ENCODE measurements around the gene PACS2.

PACS2 gene

DNA sequence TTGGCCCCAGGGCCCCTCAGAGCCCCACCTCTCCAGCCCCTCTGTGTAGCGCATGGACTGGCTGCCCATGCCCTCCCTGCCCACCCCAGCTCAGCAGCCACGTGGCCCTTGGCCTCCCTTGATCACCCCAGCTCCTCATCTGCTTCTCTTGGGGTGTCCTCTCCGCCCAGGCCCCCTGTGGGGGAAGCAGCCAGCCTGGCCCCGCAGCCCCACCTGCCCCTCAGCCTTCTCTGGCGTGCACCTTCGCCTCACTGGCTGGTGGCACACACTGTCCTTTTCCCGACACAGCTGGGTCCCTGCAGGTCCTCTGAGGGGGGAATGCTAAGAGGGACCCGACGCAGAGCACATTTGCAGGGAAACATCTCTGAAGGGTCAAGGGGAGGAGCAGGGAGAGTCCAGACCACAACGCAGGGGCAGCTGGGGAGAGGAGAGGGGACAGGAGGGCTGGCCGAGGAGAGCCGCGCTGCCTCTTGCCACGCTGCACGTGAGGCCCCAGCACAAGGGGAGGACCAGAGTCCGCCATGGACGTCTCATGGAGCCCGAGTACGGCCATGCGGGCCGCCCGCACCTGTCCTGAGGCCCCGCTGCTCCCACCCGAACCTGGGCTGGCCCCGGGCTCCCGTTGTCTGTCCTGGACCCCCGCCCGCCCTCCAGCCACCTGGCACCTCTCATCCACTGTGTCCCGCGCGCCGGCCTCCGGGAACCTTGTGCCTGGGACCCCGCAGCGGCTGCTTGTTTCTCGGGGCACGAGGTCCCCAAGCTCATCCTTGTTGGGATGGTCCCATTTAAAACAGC lies 36.1 kb downstream of the PACS2 start:
- no peaks in the 10 kb centered on the region for H3K27me3 ChIP-seq (ENCODE audit: control insufficient read depth in 1 of 2, insufficient read depth in 1 of 2, low read length in 2 of 2)
- DNase-seq, result no peak
- no peak overlapping the region for H3K23ac ChIP-seq (ENCODE audit: low read length in 2 of 2)
- peaks cover 15 to 47% of the 10 kb centered on the region in 2 experiments for H3K36me3 ChIP-seq (ENCODE audit: control insufficient read depth in 1 of 2, insufficient read depth in 2 of 2, low read depth in 1 of 2, low read length in 2 of 2)
- peaks cover 32% of the 10 kb centered on the region for H3K79me1 ChIP-seq (replicated peaks; ENCODE audit: low read length, poor library complexity, severe bottlenecking)
- H2AFZ ChIP-seq (ENCODE audit: low read depth, low read length), result no peak overlapping the region
- H3K4me1 ChIP-seq (ENCODE audit: control insufficient read depth, insufficient read depth, low read depth, low read length), result peaks cover 13% of the 10 kb centered on the region
- no peak overlapping the region for H2BK15ac ChIP-seq (ENCODE audit: low read depth, poor library complexity, severe bottlenecking)
- no peak overlapping the region for H3K18ac ChIP-seq (ENCODE audit: low read depth in 1 of 2, low read length in 2 of 2)
- no peak overlapping the region for H3K4me3 ChIP-seq (ENCODE audit: insufficient read depth in 1 of 2, low read depth in 1 of 2, low read length in 2 of 2)
- no peak overlapping the region for H4K91ac ChIP-seq (ENCODE audit: low read length)
- H3K4me2 ChIP-seq (ENCODE audit: low read length, poor library complexity, severe bottlenecking), result no peak overlapping the region
- H4K8ac ChIP-seq (ENCODE audit: low read length), result no peak overlapping the region
- no peak overlapping the region for H3K4ac ChIP-seq (ENCODE audit: low read depth in 1 of 2, low read length in 2 of 2)
- peaks cover under 1% of the 10 kb centered on the region for H3K9me3 ChIP-seq (ENCODE audit: control insufficient read depth, low read length)
- no peak overlapping the region for H2BK120ac ChIP-seq (ENCODE audit: low read depth, low read length)
- no peak overlapping the region for H3K9ac ChIP-seq (ENCODE audit: low read length)
- H2BK12ac ChIP-seq (ENCODE audit: low read length in 2 of 2), result no peak overlapping the region
- H2AK5ac ChIP-seq (ENCODE audit: low read length, severe bottlenecking), result no peak overlapping the region
- no peak overlapping the region for H3K14ac ChIP-seq (ENCODE audit: low read length in 2 of 2)
- no peak overlapping the region for H2BK5ac ChIP-seq (ENCODE audit: low read depth, low read length, poor library complexity, severe bottlenecking)
- WGBS, result 95% methylated on average over 37 of the region's 37 CpGs
- H3K27ac ChIP-seq (ENCODE audit: low read length, poor library complexity, severe bottlenecking), result no peak overlapping the region

DNA sequence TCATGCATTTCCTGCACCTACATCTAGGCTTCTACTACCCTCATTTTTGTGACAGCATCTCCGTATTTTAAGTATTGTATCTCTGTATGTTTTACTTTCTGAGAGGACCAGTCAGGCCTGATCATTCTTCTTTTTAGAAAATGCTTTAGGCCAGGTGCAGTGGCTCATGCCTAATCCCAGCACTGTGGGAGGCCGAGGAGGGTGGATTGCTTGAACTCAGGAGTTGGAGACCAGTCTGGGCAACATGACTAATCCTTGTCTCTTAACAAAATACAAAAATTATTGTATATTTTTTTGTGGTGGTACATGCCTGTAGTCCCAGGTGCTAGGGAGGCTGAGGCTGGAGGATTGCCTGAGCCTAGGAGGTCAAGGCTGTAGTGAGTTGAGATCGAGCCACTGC lies 36.9 kb downstream of the PACS2 start:
- H3K79me1 ChIP-seq (replicated peaks; ENCODE audit: low read length, poor library complexity, severe bottlenecking), result peaks cover 32% of the 10 kb centered on the region
- H3K27me3 ChIP-seq (ENCODE audit: control insufficient read depth in 1 of 2, insufficient read depth in 1 of 2, low read length in 2 of 2), result no peaks in the 10 kb centered on the region
- no peak overlapping the region for H3K23ac ChIP-seq (ENCODE audit: low read length in 2 of 2)
- H3K14ac ChIP-seq (ENCODE audit: low read length in 2 of 2), result no peak overlapping the region
- H3K27ac ChIP-seq (ENCODE audit: low read length, poor library complexity, severe bottlenecking), result no peak overlapping the region
- H2BK5ac ChIP-seq (ENCODE audit: low read depth, low read length, poor library complexity, severe bottlenecking), result no peak overlapping the region
- no peak overlapping the region for H2AK5ac ChIP-seq (ENCODE audit: low read length, severe bottlenecking)
- H2BK120ac ChIP-seq (ENCODE audit: low read depth, low read length), result no peak overlapping the region
- no peak overlapping the region for H3K18ac ChIP-seq (ENCODE audit: low read depth in 1 of 2, low read length in 2 of 2)
- peaks cover 15 to 54% of the 10 kb centered on the region in 2 experiments for H3K36me3 ChIP-seq (ENCODE audit: control insufficient read depth in 1 of 2, insufficient read depth in 2 of 2, low read depth in 1 of 2, low read length in 2 of 2)
- no peak overlapping the region for H2AFZ ChIP-seq (ENCODE audit: low read depth, low read length)
- H4K91ac ChIP-seq (ENCODE audit: low read length), result no peak overlapping the region
- H2BK12ac ChIP-seq (ENCODE audit: low read length in 2 of 2), result no peak overlapping the region
- no peaks in the 10 kb centered on the region for H3K9me3 ChIP-seq (ENCODE audit: control insufficient read depth, low read length)
- no peak overlapping the region for H3K4me3 ChIP-seq (ENCODE audit: insufficient read depth in 1 of 2, low read depth in 1 of 2, low read length in 2 of 2)
- no peak overlapping the region for H3K4ac ChIP-seq (ENCODE audit: low read depth in 1 of 2, low read length in 2 of 2)
- DNase-seq, result no peak
- H3K9ac ChIP-seq (ENCODE audit: low read length), result no peak overlapping the region
- no peak overlapping the region for H3K4me2 ChIP-seq (ENCODE audit: low read length, poor library complexity, severe bottlenecking)
- H2BK15ac ChIP-seq (ENCODE audit: low read depth, poor library complexity, severe bottlenecking), result no peak overlapping the region
- peaks cover 13% of the 10 kb centered on the region for H3K4me1 ChIP-seq (ENCODE audit: control insufficient read depth, insufficient read depth, low read depth, low read length)
- no peak overlapping the region for H4K8ac ChIP-seq (ENCODE audit: low read length)
- WGBS, result 100% methylated on average over 1 of the region's 3 CpGs

DNA sequence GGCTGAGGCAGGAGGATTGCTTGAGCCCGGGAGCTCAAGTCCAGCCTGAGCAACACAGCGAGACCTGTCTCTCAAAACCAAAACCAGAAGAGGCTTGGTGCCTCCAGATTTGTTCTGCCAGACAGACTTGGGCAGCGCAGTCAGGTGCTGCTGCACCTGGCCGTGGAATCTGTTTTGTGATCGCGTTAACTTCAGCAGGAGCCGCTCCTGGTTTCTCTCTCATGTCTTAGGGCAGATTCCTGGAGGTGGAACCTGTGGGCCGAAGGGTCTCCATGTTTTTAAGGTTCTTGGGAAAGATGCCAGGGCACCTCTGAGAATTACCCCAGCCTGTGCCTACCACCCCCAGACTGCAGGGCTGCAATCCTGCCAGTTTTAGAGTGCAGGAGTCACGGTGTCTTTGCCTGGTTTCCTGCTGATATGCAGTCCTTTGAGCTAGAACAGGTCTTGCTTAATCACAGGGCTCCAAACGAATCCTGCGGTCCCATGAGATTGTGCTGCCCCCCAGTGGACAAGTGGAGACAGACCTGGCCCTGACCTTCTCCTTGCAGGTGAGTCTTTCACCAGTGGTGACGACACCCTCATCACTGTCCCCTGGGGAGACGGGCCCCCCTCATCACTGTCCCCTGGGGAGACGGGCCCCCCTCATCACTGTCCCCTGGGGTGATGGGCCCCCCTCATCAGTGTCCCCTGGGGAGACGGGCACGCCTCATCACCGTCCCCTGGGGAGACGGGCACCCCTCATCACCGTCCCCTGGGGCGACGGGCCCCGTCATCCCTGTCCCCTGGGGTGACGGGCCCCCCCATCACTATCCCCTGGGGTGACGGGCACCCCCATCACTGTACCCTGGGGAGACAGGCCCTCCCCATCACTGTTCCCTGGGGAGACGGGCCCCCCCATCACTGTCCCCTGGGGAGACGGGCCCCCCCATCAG lies 37.6 kb downstream of the PACS2 start:
- no peak overlapping the region for H4K91ac ChIP-seq (ENCODE audit: low read length)
- no peaks in the 10 kb centered on the region for H3K27me3 ChIP-seq (ENCODE audit: control insufficient read depth in 1 of 2, insufficient read depth in 1 of 2, low read length in 2 of 2)
- no peak overlapping the region for H3K23ac ChIP-seq (ENCODE audit: low read length in 2 of 2)
- H3K4me1 ChIP-seq (ENCODE audit: control insufficient read depth, insufficient read depth, low read depth, low read length), result peaks cover 12% of the 10 kb centered on the region
- no peak overlapping the region for H4K8ac ChIP-seq (ENCODE audit: low read length)
- H3K9me3 ChIP-seq (ENCODE audit: control insufficient read depth, low read length), result no peaks in the 10 kb centered on the region
- no peak overlapping the region for H3K4me2 ChIP-seq (ENCODE audit: low read length, poor library complexity, severe bottlenecking)
- no peak overlapping the region for H3K27ac ChIP-seq (ENCODE audit: low read length, poor library complexity, severe bottlenecking)
- no peak overlapping the region for H2BK12ac ChIP-seq (ENCODE audit: low read length in 2 of 2)
- 65% methylated on average over 24 of the region's 26 CpGs for WGBS
- DNase-seq, result peak; percentile 82
- H3K79me1 ChIP-seq (replicated peaks; ENCODE audit: low read length, poor library complexity, severe bottlenecking), result peaks cover 28% of the 10 kb centered on the region
- no peak overlapping the region for H3K18ac ChIP-seq (ENCODE audit: low read depth in 1 of 2, low read length in 2 of 2)
- no peak overlapping the region for H2BK5ac ChIP-seq (ENCODE audit: low read depth, low read length, poor library complexity, severe bottlenecking)
- H3K36me3 ChIP-seq (ENCODE audit: control insufficient read depth in 1 of 2, insufficient read depth in 2 of 2, low read depth in 1 of 2, low read length in 2 of 2), result peaks cover 15 to 60% of the 10 kb centered on the region in 2 experiments
- no peak overlapping the region for H3K4ac ChIP-seq (ENCODE audit: low read depth in 1 of 2, low read length in 2 of 2)
- H3K9ac ChIP-seq (ENCODE audit: low read length), result no peak overlapping the region
- no peak overlapping the region for H3K14ac ChIP-seq (ENCODE audit: low read length in 2 of 2)
- no peak overlapping the region for H2BK120ac ChIP-seq (ENCODE audit: low read depth, low read length)
- no peak overlapping the region for H2BK15ac ChIP-seq (ENCODE audit: low read depth, poor library complexity, severe bottlenecking)
- no peak overlapping the region for H3K4me3 ChIP-seq (ENCODE audit: insufficient read depth in 1 of 2, low read depth in 1 of 2, low read length in 2 of 2)
- no peak overlapping the region for H2AK5ac ChIP-seq (ENCODE audit: low read length, severe bottlenecking)
- no peak overlapping the region for H2AFZ ChIP-seq (ENCODE audit: low read depth, low read length)

DNA sequence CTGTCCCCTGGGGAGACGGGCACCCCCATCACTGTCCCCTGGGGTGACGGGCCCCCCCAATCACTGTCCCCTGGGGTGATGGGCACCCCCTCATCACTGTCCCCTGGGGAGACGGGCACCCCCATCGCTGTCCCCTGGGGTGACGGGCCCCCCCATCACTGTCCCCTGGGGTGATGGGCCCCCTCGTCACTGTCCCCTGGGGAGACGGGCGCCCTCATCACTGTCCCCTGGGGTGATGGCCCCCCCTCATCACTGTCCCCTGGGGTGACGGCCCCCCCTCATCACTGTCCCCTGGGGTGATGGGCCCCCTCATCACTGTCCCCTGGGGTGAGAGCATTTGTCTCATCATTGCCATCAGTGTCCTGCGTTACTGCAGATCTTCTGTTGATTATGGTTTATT lies 38.6 kb downstream of the PACS2 start:
- 94% methylated on average over 5 of the region's 10 CpGs for WGBS
- H2BK5ac ChIP-seq (ENCODE audit: low read depth, low read length, poor library complexity, severe bottlenecking), result no peak overlapping the region

More for the DNA sequence above, 38.6 kb downstream of the PACS2 start:
- Histone ChIP-seq H2AK5ac (ENCODE audit: low read length, severe bottlenecking) (no peak overlapping the region), H2AFZ (ENCODE audit: low read depth, low read length) (no peak overlapping the region), H4K8ac (ENCODE audit: low read length) (no peak overlapping the region), H2BK12ac (ENCODE audit: low read length in 2 of 2) (no peak overlapping the region), H3K4me2 (ENCODE audit: low read length, poor library complexity, severe bottlenecking) (no peak overlapping the region), H3K9ac (ENCODE audit: low read length) (no peak overlapping the region), H3K4me3 (ENCODE audit: insufficient read depth in 1 of 2, low read depth in 1 of 2, low read length in 2 of 2) (no peak overlapping the region), H3K36me3 (ENCODE audit: control insufficient read depth in 1 of 2, insufficient read depth in 2 of 2, low read depth in 1 of 2, low read length in 2 of 2) (peaks cover 15 to 70% of the 10 kb centered on the region in 2 experiments), H3K27me3 (ENCODE audit: control insufficient read depth in 1 of 2, insufficient read depth in 1 of 2, low read length in 2 of 2) (no peaks in the 10 kb centered on the region), H3K27ac (ENCODE audit: low read length, poor library complexity, severe bottlenecking) (no peak overlapping the region), H3K23ac (ENCODE audit: low read length in 2 of 2) (no peak overlapping the region), H3K14ac (ENCODE audit: low read length in 2 of 2) (no peak overlapping the region), H3K4me1 (ENCODE audit: control insufficient read depth, insufficient read depth, low read depth, low read length) (peaks cover 13% of the 10 kb centered on the region), H2BK15ac (ENCODE audit: low read depth, poor library complexity, severe bottlenecking) (no peak overlapping the region), H3K9me3 (ENCODE audit: control insufficient read depth, low read length) (no peaks in the 10 kb centered on the region), H3K18ac (ENCODE audit: low read depth in 1 of 2, low read length in 2 of 2) (no peak overlapping the region), H4K91ac (ENCODE audit: low read length) (no peak overlapping the region), H3K79me1 (replicated peaks; ENCODE audit: low read length, poor library complexity, severe bottlenecking) (peaks cover 28% of the 10 kb centered on the region), H2BK120ac (ENCODE audit: low read depth, low read length) (no peak overlapping the region), H3K4ac (ENCODE audit: low read depth in 1 of 2, low read length in 2 of 2) (no peak overlapping the region)
- no peak for DNase-seq

All from mesenchymal stem cell (in vitro differentiated cells and primary cell).